Inflammatory macrophage treated with lipopolysaccharide for 4 hours (primary cell): ENCODE results near the gene ATM.
A peak's percentile ranks its signal among the peaks of the same experiment; 100 is the strongest.
"Not testable (repeated sequence)": the region's sequence is repeated elsewhere in the genome, so short reads cannot be mapped to it uniquely, and the experiment has no call there.

Experiments
- DNase-seq: peaks from one replicate; pipeline ENCODE4 v3.0.0-alpha.2; 2020

ATM gene

GRCh38 chr11:108370990-108371389, 148.1 kb downstream of the ATM start:
- DNase-seq: no peak

GRCh38 chr11:108373505-108373904, 150.6 kb downstream of the ATM start:
- not testable (repeated sequence) for DNase-seq

DNA sequence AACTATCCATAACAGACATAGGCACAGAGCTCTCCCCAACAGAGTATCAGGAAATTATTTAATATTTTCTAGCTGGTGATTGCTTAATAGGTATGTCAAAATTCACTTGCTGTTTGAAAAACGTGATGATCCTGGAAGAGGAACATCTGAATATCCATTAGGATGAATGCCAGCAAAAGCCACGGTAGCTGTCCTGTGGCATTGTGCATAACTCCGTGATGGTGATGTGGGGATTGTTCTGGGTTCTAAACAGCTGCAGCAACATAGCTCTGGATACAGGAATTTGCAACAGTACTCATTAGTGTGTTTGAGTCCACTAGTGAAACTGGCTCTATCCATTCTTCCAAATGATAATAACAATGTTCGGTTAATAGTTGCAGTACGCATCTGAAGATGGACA, 165.7 kb downstream of the ATM start:
- no peak for DNase-seq

DNA sequence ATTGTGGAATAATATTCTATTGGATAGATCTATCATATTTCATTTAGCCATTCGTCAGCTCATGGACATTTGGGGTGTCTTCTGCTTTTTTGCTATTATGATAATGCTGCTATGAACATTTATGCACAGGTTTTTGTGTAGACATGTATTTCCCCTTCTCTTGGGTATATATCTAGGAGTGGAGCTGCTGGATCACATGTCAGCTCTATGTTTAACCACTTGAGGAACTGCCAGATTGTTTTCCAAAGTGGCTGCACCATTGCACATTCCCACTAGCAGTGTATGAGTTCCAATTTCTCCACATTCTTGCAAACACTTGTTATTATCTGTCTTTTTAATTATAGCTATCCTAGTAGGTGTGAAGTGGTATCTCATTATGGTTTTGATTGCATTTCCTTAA, 169.5 kb downstream of the ATM start:
- no peak for DNase-seq

GRCh38 chr11:108393046-108393445, 170.2 kb downstream of the ATM start:
- DNase-seq: no peak

- no peak for DNase-seq
These were observed 171.9 kb downstream of the ATM start for GRCh38 chr11:108394744-108395284.

DNA sequence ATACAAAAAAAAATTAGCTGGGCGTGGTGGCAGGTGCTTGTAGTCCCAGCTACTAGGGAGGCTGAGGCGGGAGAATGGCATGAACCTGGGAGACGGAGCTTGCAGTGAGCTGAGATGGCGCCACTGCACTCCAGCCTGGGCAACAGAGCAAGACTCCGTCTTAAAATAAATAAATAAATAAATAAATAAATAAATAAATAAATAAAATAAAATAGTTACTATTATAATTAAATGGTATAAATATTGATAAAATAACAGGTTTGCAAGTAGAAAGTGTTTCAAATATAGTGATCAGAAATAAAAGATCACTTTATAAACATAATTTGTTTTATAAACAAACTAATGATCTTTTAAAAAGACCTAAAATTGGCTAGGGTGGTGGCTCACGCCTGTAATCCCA, 173.8 kb downstream of the ATM start:
- not testable (repeated sequence) for DNase-seq

- DNase-seq: no peak
These were observed 175.6 kb downstream of the ATM start for GRCh38 chr11:108398439-108398838.

GRCh38 chr11:108402241-108402640, 179.4 kb downstream of the ATM start:
- DNase-seq: no peak

DNA sequence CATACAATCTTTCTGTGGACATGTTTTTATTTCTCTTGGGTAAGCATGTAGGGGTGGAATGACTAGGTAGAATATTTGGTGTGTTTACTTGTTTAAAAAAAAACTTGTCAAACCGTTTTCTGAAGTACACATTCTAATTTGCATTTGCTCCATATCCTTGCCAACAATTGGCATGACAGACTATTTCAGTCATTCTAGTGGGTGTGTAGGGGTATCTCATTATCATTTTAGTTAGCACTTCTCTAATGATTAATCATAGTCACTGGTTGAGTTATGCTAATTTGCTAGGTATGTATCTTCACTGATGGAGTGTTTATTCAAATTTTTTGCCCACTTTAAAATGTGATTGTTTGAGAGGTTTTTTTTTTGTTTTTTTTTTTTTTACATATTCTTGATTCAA, 180.2 kb downstream of the ATM start:
- DNase-seq: no peak

DNA sequence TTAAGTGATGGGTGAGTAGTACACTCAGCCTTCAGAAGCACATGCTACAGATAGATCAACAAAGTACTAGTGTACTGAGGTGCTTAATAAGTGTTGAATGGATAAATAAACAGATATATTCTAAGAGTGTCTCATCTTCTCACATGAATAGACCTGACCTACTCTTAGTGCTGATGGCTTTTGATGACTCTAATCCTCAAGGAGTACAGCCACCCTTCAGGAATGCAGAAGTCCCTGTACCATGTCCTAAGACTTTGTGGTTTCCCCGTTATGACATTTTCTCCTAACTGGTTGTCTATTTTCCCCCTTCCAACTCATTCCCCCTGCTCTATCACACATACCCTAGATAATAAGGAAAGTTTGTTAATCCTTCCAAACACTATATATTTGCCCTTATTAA, 182.8 kb downstream of the ATM start:
- no peak for DNase-seq

DNA sequence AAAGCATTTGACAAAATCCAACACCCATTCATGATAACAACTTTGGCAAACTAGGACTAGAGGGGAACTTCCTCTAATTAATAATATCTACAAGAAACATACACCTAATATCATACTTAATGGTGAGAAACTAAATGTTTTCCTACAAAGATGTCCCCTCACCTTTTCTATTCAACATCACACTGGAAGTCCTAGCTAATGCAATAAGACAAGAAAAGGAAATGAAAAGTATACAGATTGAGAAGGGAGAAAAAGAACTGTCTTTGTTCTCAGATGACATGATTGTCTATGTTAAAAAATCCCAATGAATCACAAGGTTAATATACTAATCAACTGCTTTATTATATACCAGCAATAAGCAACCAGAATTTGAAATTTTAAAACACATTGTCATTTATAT, 192.1 kb downstream of the ATM start:
- no peak for DNase-seq

- peak; percentile 2 for DNase-seq
These were observed 194.7 kb downstream of the ATM start for GRCh38 chr11:108417551-108417950.
